ENCODE results near the gene ZDHHC16.

The ZDHHC16 gene

GRCh38 chr10:97482381-97482780 lies 36.4 kb downstream of the ZDHHC16 start:
- DNase-seq, result no peak

DNA sequence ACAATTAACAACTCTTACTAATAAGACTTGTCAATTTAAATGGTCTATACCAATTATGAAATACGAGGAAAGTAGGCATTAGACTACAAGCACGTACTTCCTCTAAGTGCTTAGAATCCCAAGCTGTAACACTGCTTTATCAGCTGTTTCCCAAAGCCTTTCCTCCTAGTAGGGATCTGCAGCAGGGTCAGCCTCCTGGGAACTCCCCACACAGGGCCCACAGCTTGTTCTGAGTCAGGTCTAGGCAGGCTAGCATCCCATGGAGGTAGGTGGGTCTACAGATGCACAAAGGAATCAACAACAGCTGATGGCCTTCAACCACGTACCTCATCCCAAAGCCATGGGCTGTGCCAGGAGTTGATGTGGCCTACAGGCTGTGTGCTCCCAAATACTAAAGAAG lies 37.5 kb downstream of the ZDHHC16 start:
- no peak for DNase-seq

- no peak for DNase-seq
These were observed 37.9 kb downstream of the ZDHHC16 start for GRCh38 chr10:97483921-97484320.

GRCh38 chr10:97485647-97486281 lies 39.8 kb downstream of the ZDHHC16 start:
- no peak for DNase-seq

DNA sequence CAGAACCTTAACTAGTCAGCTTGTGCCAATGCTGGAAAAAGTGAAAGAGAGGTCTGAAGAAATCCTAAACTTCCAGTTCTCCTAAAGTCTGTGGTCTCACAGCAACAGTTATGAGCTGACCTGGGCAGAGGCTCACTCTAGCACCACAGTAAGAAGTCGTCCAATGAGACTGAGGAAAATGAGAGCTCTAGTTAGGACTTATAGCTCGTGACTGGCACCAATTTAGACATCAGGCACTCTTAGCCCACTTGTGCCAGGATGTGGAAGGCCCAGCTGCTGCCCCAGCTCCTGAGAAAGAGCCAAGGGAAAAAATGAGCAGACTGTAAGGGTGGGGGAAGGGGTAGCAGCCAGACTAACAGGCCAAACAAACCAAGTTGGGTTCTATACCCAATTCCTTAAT lies 44.6 kb downstream of the ZDHHC16 start:
- DNase-seq, result no peak

DNA sequence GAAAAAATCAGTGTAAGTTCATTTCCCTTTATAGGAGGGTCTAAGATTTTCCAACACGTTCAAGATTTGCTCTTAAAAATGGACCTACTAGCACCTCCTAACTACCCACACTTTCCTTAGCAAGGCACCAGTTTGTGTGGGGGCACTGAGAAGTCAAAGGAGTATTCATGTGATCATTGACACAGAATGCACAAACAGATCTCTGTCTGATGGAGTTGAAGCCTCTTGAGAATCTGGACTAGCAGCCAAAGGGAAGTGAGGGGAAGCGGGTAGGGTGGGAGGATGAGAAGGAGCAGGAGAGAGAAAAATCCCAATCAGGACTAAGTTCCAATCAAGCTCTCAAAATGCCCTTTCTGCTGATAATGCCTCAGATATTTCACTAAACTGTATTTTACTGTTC lies 48.2 kb downstream of the ZDHHC16 start:
- DNase-seq, result no peak

DNA sequence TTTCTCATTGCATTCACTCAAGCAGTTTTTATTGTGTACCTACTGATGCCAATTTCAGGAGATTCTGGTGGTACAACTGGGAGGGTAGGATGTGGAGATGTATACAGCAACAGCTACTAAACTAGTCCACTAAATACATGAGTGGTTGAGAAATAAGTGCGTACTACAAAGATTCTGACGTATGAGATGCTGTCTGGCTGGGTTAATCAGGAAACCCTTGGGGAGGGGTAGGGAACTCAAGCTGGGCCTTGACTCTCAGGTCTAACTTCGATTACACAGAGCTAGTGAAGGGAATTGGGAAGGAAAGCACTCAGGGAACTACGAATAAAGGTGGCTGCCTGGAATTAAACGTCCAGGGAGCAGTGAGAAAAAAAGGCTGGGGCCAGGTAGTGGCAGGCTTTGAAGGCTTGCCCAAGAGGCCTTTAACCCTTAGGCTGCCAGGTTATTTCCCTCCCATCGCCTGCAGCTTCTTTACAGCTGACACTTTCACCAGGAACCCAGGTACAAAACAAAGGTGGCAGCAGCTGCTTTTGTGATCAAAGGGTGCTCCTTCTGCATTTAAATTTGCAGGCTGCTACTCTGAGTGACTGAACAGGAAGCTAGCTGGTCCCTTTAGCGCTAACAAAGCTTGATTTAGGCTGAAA lies 49.0 kb downstream of the ZDHHC16 start:
- DNase-seq, result no peak

GRCh38 chr10:97497572-97498075 lies 51.6 kb downstream of the ZDHHC16 start:
- DNase-seq, result peak; percentile 82

DNA sequence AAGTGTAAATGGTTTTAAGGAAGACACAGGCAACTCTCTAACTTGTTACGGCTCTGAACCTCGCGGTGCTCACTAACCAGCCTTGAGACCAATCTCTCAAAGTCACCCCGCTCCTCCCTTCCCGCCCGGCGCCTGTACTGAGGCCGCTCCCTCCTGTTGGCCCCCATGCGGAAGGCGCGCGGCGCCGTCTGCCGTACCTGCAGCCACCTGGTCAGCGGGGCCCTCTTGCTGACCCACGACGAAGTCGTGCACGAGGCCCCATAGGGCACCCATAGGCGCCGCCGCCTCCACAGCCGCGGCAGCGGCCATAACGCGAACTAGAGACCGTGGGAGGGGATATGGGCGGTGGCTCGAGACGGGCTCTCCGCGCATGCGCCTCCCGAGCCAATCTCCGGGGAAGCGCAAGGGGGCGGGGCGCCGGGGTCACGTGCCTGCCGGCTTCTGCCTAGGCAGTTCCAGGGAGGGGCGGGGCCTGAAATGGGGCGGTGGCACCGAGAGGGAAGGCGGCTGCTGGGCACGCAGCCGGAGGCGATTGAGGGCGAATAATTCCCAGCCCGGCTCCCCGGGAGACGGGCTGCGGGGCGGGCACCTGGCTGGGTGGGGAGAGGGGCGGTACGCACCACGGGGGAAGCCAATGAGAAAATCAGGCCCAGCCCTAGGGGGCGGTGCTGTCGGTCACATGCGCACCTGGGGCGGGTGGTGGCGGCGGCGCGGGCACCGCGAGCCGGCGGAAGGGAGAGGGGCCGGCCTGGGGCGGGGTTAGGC lies 52.3 kb downstream of the ZDHHC16 start, which contains the start of gene MMS19:
Gene MMS19 (minus strand): TSS at position 347 of the 765 bp plus-strand sequence. CDS start 38 bp downstream, at position 309.
- DNase-seq, result peak; percentile 97

GRCh38 chr10:97498841-97499560 lies 53.0 kb downstream of the ZDHHC16 start, which contains the start of gene UBTD1:
UBTD1 (plus strand) TSS chr10:97498924; CDS start chr10:97499204, 280 bp downstream.
- DNase-seq, result peak; percentile 84

GRCh38 chr10:97499561-97500296 lies 53.8 kb downstream of the ZDHHC16 start:
- DNase-seq, result peak; percentile 43

GRCh38 chr10:97500297-97500575 lies 54.3 kb downstream of the ZDHHC16 start:
- DNase-seq, result no peak

DNA sequence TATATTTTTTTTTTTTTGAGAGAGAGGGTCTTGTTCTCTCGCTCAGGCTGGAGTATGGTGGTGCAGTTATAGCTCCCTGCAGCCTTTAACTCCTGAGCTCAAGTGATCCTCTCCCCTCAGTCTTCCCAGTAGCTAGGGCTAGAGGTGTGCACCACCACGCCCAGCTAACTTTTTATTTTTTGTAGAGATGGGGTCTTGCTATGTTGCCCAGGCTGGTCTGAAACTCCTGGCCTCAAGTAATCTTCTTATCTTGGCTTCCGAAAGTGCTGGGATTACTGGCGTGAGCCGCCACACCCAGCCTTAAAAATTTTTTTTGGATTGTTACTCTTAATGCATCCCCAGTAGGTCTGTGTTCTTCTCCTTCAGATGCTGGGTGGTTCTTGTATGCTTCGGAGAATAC lies 56.9 kb downstream of the ZDHHC16 start:
- DNase-seq, result no peak

DNA sequence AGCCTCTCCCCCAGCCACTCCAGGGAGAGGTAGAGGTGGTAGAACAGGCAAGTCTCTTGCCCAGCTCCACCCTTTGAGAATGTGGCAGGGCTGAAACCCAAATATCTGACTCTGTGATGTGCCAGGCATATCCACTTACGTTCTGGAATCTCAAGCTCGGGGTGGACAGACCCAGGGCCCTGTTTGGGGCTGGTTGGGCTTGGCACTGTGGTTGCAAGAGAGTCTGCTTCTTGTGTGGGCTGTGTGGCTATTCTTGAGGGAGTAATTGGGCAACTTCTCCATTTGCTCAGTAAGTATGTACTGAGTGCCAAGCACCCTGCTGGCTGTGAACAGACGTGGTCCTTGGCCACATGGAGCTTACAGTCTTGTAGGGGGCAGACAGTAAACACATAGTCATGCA lies 57.4 kb downstream of the ZDHHC16 start:
- no peak for DNase-seq

DNA sequence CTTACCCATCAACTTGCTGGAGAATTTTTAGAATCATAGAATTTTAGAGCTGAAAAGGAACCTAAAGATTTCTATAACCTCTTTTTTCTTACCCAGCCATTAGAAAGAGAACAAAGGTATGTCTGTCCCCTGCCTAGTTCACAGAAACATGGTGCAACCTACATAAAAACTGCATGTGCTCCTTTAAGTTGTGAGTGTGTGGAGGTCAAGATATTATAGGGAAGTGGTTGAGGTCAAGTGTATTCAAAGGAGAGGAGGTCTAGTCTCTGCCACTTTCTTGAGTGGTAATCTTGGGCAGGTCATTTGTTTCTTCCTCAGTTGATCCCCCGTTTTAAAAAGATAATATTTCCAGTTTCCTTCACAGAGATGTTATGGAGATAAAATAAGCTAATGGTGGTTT lies 59.2 kb downstream of the ZDHHC16 start:
- no peak for DNase-seq

- no peak for DNase-seq
These were observed 60.4 kb downstream of the ZDHHC16 start for GRCh38 chr10:97506199-97506991.

All from retina (tissue), 1 donor.